Inflammatory macrophage (primary cell): Measurements from ENCODE around the gene INAVA.
"Not testable (repeated sequence)": the region's sequence is repeated elsewhere in the genome, so short reads cannot be mapped to it uniquely, and the experiment has no call there.

ENCODE experiments used
- DNase-seq, 2 donors: peaks; one replicate each; pipeline ENCODE4 v3.0.0-alpha.2; 2020 to 2022

The INAVA gene

DNA sequence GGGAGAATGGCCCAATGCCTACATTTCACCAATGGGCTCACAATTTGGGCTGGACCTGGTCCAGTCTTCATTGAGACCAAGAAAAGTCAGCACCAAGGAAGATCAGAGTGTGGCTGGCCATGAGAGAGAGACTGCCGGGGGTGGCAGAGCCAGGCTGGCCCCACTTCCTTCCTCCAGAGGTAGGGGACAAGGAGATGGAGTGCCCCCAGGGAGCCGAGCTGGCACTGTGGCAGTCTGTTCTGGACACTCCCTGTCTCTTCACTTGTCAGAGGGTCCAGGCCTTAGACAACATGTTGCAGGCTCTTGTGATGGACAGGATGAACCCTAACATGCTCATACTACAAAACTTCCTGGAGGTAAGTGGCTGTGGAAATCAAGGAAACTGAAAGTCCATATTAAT lies 27.7 kb downstream of the INAVA start:
- no peak for DNase-seq

- no peak for DNase-seq
Measured at GRCh38 chr1:200923601-200924000, 28.9 kb downstream of the INAVA start.

- no peak for DNase-seq
Measured at GRCh38 chr1:200925831-200926230, 31.1 kb downstream of the INAVA start.

- no peak for DNase-seq
Measured at GRCh38 chr1:200929530-200930278, 35.0 kb downstream of the INAVA start.

DNA sequence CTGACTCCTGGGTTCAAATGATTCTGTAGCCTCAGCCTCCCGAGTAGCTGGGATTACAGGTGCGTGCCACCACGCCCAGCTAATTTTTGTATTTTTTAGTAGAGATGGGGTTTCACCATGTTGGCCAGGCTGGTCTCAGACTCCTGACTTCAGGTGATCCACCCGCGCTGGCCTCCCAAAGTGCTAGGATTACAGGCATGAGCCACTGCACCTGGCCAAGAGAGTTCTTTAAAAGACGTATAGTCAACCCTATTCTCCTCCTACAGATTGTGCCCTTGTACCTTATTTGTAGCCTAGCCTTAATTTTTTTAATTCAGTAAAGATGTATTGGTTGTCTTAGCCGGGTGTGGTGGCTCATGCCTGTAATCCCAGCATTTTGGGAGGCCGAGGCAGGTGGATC lies 35.6 kb downstream of the INAVA start:
- not testable (repeated sequence) for DNase-seq

DNA sequence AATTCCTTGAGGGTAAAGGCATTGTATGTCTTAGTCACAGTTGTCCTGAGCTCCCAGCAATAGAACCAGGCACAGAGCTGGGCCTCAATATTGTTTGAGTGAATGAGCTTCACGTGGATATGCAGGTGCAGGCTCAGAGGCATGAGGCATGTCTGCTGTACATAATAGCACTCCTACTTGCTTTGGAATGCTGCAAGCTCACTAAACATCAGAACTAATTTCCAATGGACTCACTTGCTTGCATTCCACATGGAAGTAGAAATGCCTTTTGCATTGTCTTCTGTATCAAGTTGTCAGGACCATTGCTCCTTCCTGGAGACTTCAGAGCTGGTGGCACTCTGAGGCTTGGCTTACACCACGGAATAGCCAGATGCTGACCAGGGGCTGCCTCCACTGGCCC lies 37.1 kb downstream of the INAVA start:
- no peak for DNase-seq

DNA sequence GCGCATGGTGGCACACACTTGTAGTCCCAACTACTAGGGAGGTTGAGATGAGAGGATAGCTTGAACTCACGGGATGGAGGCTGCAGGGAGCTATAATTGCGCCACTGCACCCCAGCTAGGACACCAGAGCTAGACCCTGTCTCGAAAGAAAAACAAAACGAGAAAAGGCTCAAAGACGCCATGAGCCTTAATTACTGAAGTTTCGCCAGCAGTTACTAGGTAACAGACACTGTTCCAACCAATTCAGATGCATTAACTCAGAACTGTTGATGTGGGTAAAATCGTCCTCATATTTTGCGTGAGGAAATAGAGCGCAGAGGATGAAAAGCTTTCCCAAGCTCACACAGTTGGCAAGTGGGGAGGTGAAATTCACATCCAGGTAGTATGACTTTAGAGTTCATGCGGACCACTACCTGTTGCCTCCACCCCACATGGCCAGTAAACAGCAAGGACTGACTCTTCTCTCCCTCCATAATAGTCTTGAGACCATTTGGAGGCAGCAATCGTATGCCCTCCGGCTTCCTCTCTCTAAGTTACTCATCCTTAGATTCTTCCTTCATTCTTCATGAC lies 40.1 kb downstream of the INAVA start:
- no peak for DNase-seq

DNA sequence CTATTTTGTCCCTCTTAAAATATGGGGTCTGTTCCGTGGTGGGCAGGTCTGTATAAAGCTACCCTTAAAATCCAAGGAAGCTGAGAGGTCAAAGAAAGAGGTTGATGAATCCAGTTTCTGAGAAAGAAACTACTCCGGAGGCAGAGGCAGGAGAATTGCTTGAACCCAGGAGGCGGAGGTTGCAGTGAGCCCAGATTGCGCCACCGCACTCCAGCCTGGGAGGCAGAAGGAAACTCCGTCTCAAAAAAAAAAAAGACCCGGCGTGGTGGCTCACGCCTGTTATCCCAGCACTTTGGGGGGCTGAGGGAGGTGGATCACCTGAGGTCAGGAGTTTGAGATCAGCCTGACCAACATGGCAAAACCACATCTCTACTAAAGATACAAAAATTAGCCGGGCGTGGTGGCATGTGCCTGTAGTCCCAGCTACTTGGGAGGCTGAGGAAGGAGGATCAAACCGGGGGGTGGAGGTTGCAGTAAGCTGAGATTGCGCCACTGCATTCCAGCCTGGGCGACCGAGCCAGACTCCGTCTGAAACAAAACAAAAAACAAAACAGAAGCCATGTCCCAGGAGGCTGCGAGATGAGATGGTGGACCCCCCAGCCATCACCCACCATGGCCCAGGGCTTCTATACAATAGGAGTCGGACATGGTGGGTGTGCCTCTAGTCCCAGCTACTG lies 40.7 kb downstream of the INAVA start:
- DNase-seq: not testable (repeated sequence)

GRCh38 chr1:200938955-200939354 lies 44.3 kb downstream of the INAVA start:
- peak; percentile 91 to 92 for DNase-seq

- no peak for DNase-seq
Measured at GRCh38 chr1:200945111-200945510, 50.4 kb downstream of the INAVA start.

- no peak for DNase-seq
Measured at GRCh38 chr1:200947059-200947566, 52.4 kb downstream of the INAVA start.

- no peak for DNase-seq
Measured at GRCh38 chr1:200949626-200950025, 54.9 kb downstream of the INAVA start.

GRCh38 chr1:200951016-200951415 lies 56.3 kb downstream of the INAVA start:
- DNase-seq: no peak

GRCh38 chr1:200954434-200954833 lies 59.7 kb downstream of the INAVA start:
- DNase-seq: no peak

GRCh38 chr1:200958597-200958996 lies 63.9 kb downstream of the INAVA start:
- no peak for DNase-seq

DNA sequence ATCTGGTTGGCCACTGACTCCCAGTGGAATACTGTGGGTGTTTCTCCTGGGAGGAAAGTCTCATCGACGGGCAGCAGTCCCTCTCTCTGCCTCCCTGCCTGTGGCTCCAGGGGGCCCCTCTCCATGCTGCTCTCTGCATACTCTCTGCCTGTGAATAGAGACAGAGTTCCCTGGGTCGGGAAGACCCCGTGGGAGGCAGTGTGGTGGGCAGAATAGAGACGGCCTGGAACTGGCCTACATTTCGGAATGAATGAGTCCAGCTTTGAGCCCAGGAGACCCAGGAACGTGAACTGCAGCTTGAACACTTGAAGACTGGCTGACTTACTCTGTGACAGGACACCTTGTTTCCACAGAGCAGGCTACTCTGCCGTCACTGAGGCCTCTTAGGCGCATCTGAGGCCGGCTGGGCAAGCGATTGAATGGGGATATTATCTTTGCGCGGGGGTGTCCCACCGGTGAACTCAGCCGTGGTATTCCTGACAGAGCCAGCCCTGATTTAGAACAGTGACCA lies 64.8 kb downstream of the INAVA start:
- DNase-seq: no peak

DNA sequence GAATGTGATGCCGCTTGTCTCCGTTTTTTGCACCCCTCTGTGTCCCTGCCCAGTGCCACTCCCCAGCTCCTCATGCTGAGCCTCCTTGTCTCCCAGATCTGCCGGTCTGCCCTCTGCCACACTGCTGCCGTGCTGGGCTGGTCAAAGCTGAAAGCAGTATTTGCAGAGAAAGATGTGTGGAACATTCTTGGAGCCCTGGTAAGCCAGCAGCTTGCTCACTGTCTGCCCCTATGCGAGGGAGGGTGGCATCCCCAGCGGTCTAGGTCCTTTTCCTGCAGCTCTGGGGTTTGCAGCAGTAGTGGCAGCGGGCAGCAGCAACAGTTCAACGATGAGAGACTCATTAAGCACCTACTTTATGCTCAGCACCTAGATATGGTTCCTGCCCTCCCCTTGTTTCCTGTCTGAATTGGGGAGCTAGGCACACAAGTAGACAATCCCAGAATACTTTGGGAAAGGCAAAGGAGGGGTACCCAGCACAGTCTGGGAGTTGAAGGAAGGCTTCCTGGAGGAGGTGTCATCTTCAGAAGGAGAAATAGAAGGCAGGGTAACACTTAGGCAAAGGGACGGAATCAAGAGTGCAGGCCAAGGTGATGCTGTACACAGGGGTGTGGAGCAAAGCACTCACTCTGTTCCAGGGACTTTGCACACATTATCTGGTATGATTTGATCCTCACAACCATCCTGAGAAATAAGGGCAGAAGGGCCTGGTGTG lies 65.7 kb downstream of the INAVA start:
- no peak for DNase-seq

DNA sequence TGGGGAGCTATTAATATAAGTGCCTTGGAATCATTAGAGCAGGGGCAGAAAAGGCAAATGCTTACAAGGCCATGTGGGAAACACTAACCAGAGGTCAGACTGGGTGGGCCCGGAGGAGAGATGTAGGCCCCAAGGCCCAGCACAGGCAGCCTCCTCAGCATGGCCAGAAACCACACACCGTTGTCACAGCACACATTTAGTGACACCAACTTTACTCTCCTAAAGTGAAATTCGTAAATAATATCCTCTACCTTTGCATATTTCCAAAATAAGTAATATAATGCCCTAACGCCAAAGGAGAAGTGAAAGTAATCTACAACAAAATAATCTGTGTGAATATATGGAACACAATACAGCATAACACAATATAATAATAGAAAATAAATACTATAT lies 66.2 kb downstream of the INAVA start:
- DNase-seq: no peak

- DNase-seq: not testable (repeated sequence)
Measured at GRCh38 chr1:200962151-200962550, 67.5 kb downstream of the INAVA start.

DNA sequence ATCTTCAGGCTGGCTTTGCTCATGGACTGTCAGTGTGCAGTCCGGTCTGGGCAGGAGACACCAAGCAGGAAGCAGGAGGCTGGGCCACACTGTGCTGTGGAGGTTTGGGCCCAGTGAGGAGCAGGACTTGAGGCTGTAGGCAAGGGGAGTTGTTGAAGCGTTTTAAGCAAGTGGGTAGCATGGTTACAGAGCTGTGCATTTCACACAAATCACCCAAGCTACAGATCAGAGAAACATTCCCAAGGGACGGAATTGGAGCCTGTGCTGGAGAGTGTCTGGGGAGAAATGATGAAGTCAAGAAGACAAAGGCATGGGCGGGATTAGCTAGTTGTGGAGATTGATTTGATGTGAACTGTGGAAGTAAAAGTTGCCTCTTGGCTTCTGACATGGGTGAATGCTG lies 67.9 kb downstream of the INAVA start:
- no peak for DNase-seq

- no peak for DNase-seq
Measured at GRCh38 chr1:200963076-200963475, 68.4 kb downstream of the INAVA start.

DNA sequence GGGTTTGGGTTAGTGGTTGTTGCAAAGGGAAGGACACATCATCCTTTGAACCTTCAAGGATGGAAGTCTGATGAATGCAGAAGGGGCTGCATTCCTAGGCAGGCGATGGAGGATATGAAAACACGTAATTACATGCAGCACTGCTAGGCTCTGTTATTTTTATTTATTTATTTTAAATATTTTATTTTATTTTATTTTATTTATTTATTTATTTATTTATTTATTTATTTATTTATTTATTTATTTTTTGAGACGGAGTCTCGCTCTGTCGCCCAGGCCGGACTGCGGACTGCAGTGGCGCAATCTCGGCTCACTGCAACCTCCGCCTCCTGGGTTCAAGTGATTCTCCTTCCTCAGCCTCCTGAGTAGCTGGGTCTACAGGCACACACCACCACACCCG lies 69.2 kb downstream of the INAVA start:
- not testable (repeated sequence) for DNase-seq
